ENCODE results near the gene RIMS4. TPM values are rescaled to one million over a fixed set of nuclear protein-coding genes. Genes with fewer than 3 reads are reported as not detected.

The RIMS4 gene
- total RNA-seq, 2 experiments from 2014 or later: not detected

GRCh38 chr20:44717986-44718385, 92.4 kb downstream of the RIMS4 start:
- Histone ChIP-seq H3K27ac (ENCODE audit: low read depth in 1 of 2, low read length in 2 of 2) (no peak overlapping the region), H3K27me3 (ENCODE audit: control insufficient read depth in 1 of 2, insufficient read depth in 2 of 2, low read length in 2 of 2) (no peaks in the 10 kb centered on the region), H3K36me3 (ENCODE audit: insufficient read depth, low read length) (no peaks in the 10 kb centered on the region), H3K4me1 (ENCODE audit: insufficient read depth, low read length) (peaks cover 6% of the 10 kb centered on the region), H3K4me3 (ENCODE audit: low read length) (no peak overlapping the region), H3K9me3 (ENCODE audit: control insufficient read depth in 1 of 2, insufficient read depth in 1 of 2, low read length in 2 of 2) (no peaks in the 10 kb centered on the region)
- no peaks in the 10 kb centered on the region for H3K9me3 Mint-ChIP-seq
- ATAC-seq (ENCODE audit: poor library complexity): no peak
- H3K27ac Mint-ChIP-seq: no peak overlapping the region
- H3K4me3 Mint-ChIP-seq: no peak overlapping the region
- H3K27me3 Mint-ChIP-seq: no peaks in the 10 kb centered on the region
- ChIA-PET POLR2A (no interaction called here), CTCF (no interaction called here)
- DNase-seq: no peak
- TF ChIP-seq CTCF (IDR thresholded peaks at IDR 0.05): no peak
- intact Hi-C loops (cut with DNase I, micrococcal nuclease): no loop called here
- H3K4me1 Mint-ChIP-seq (ENCODE audit: low read depth): no peaks in the 10 kb centered on the region
- no peaks in the 10 kb centered on the region for H3K36me3 Mint-ChIP-seq (ENCODE audit: low read depth)

DNA sequence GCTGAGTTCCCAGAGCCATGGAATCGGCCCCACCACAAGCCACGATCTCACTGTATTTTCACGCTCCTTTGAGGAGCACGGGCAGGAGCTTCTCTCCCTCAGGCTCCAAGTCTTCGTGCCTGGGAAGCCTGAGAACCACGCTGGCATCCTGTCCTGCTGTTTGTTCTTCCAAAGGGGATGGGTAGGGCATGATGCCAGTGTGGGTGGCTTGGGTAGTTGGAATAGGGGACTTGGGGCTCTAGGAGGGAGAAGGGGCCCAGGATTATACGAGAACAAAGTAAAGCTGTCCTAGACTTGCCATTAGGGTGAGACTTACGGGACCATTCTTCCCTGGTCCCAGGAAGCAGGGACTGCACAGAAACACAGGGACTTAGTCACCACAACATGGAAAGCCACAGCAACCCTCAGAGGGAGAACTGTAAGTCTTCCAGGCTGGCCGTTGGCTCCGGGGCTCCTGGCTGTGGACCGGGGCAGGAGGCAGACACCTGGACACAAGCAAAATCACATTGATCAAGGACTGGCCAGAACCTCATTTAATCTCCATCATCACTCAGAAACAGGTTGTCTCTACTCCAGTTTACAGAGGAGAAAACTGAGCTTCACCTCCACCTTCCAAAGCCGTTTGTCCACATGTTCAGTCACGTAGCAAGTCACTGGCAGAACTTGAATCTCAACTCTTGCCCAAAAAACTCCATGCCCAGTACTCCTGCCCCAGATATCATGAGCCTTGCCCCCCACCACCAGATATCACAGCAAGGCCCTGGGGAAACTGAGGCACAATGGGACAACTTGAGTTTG, 93.8 kb downstream of the RIMS4 start:
- Histone ChIP-seq H3K4me3 (ENCODE audit: low read length) (no peak overlapping the region), H3K27me3 (ENCODE audit: control insufficient read depth in 1 of 2, insufficient read depth in 2 of 2, low read length in 2 of 2) (no peaks in the 10 kb centered on the region), H3K9me3 (ENCODE audit: control insufficient read depth in 1 of 2, insufficient read depth in 1 of 2, low read length in 2 of 2) (no peaks in the 10 kb centered on the region), H3K36me3 (ENCODE audit: insufficient read depth, low read length) (no peaks in the 10 kb centered on the region), H3K4me1 (ENCODE audit: insufficient read depth, low read length) (peaks cover 6% of the 10 kb centered on the region), H3K27ac (ENCODE audit: low read depth in 1 of 2, low read length in 2 of 2) (no peak overlapping the region)
- Mint-ChIP-seq H3K9me3 (no peaks in the 10 kb centered on the region), H3K27ac (no peak overlapping the region), H3K4me3 (no peak overlapping the region), H3K36me3 (ENCODE audit: low read depth) (no peaks in the 10 kb centered on the region), H3K4me1 (ENCODE audit: low read depth) (no peaks in the 10 kb centered on the region), H3K27me3 (no peaks in the 10 kb centered on the region)
- CTCF ChIA-PET: no interaction called here
- ATAC-seq (ENCODE audit: poor library complexity): no peak
- POLR2A ChIA-PET: no interaction called here
- no peak for DNase-seq
- intact Hi-C loops (cut with DNase I, micrococcal nuclease): no loop called here
- TF ChIP-seq CTCF (IDR thresholded peaks at IDR 0.05): no peak

DNA sequence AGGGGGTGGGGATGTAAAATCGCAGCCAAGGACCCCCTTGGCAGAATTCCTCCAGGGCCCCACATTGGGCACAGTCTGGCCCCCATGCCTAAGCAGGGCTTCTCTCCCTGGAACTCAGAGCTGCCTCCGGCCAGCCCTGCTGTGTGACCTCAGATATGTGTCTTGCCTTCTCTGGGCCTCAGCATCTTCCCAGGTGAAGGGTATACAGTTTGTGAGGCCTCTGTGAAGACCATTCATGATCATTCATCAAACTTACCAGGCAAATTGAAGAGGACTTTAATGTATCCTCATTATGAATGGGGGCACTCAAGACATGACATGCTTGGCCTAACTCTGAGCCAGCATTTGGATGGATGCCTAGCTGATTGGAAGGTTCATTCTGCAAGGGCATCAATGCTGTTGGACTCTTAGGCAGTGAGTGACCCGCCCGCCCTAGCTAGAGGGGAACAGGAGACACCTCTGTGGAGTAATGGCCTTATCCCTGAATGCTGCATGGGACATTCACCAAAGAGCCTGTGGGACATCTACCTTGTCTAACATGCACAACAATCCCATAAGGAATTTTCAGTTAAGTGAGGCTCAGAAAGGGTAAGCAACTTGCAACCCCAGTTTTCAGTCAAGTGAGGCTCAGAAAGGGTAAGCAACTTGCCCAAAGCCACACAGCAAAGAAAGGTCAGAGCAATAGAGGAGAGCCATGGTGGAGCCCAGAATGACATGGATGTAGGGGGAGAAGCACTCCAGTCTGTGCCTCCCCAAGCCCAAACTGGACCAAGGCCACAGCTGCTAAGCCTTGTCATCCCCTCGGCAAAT, 94.6 kb downstream of the RIMS4 start:
- no peaks in the 10 kb centered on the region for H3K27me3 ChIP-seq (ENCODE audit: control insufficient read depth in 1 of 2, insufficient read depth in 2 of 2, low read length in 2 of 2)
- no peaks in the 10 kb centered on the region for H3K4me1 Mint-ChIP-seq (ENCODE audit: low read depth)
- ChIA-PET POLR2A (no interaction called here), CTCF (no interaction called here)
- no peak overlapping the region for H3K4me3 Mint-ChIP-seq
- no peaks in the 10 kb centered on the region for H3K9me3 Mint-ChIP-seq
- no peaks in the 10 kb centered on the region for H3K27me3 Mint-ChIP-seq
- H3K27ac Mint-ChIP-seq: no peak overlapping the region
- intact Hi-C loops (cut with DNase I, micrococcal nuclease): no loop called here
- no peaks in the 10 kb centered on the region for H3K9me3 ChIP-seq (ENCODE audit: control insufficient read depth in 1 of 2, insufficient read depth in 1 of 2, low read length in 2 of 2)
- DNase-seq (no peak), ATAC-seq (ENCODE audit: poor library complexity) (no peak)
- H3K4me3 ChIP-seq (ENCODE audit: low read length): no peak overlapping the region
- no peaks in the 10 kb centered on the region for H3K36me3 ChIP-seq (ENCODE audit: insufficient read depth, low read length)
- no peak for TF ChIP-seq CTCF (IDR thresholded peaks at IDR 0.05)
- no peak overlapping the region for H3K27ac ChIP-seq (ENCODE audit: low read depth in 1 of 2, low read length in 2 of 2)
- H3K4me1 ChIP-seq (ENCODE audit: insufficient read depth, low read length): peaks cover 6% of the 10 kb centered on the region
- H3K36me3 Mint-ChIP-seq (ENCODE audit: low read depth): no peaks in the 10 kb centered on the region
